Endothelial cell of umbilical vein (primary cell): ENCODE measurements around the gene MGME1. TPM values are rescaled to one million over a fixed set of nuclear protein-coding genes. Genes with fewer than 3 reads are reported as not detected.

Source experiments
- BruUV-seq: library from RNA; stranded (reverse); fragments of 400-500 nt; replicated peaks from 2 replicates; lab custom pipeline; 2021; lab: Mats Ljungman, UMichigan
- CTCF ChIA-PET: fragments of 300-600, 350-600 bp; sonication (Branson Sonifier 250); formaldehyde crosslinking; loops from one replicate; lab custom pipeline; 2021; ENCODE audit warnings: antibody characterized with exemption, inconsistent platforms; lab: Charles Lee
- POLR2A ChIA-PET: fragments of 300-600, 350-600 bp; sonication (Branson Sonifier 250); formaldehyde crosslinking; loops from one replicate; lab custom pipeline; 2021; ENCODE audit warnings: antibody characterized with exemption, inconsistent platforms; lab: Charles Lee
- DNase-seq: peaks from one replicate; pipeline ENCODE4 v3.0.0-alpha.2; 2011; ENCODE audit warnings: low read depth, low spot score
- FAIRE-seq: peaks from 2 replicates; lab custom pipeline; 2011; peaks lifted over from hg19 to GRCh38; lab: Jason Lieb, UNC
- H2AFZ ChIP-seq: 2 replicates; pipeline ENCODE4 v1.6.0; 2012; ENCODE audit warnings: low read depth, low read length, control low read depth, inconsistent platforms
- H3K27ac ChIP-seq: 2 replicates; pipeline ENCODE4 v1.5.1; 2011; ENCODE audit warnings: low read depth, mild to moderate bottlenecking, control low read depth, low read length, moderate library complexity; ENCODE audit not compliant: insufficient read depth
- H3K27me3 ChIP-seq, 2 experiments: 2 replicates each; pipeline versions ENCODE4 v1.6.0 to v1.6.1; 2011; ENCODE audit warnings: low read length in 2 of 2, mixed read lengths in 1 of 2; ENCODE audit not compliant: control insufficient read depth in 2 of 2, insufficient read depth in 2 of 2
- H3K36me3 ChIP-seq, 2 experiments: 2 replicates in 1 of 2; 3 replicates in 1 of 2; pipeline ENCODE4 v1.5.1; 2011; ENCODE audit warnings: low read length in 2 of 2, mild to moderate bottlenecking in 1 of 2, moderate library complexity in 1 of 2; ENCODE audit not compliant: control insufficient read depth in 2 of 2, insufficient read depth in 2 of 2; ENCODE audit errors: extremely low read depth in 1 of 2
- H3K4me1 ChIP-seq: 3 replicates; pipeline ENCODE4 v1.5.1; 2011; ENCODE audit warnings: mild to moderate bottlenecking, low read length; ENCODE audit not compliant: control insufficient read depth, insufficient read depth; ENCODE audit errors: extremely low read depth
- H3K4me2 ChIP-seq: 2 replicates; pipeline ENCODE4 v1.6.1; 2011; ENCODE audit warnings: low read length, control low read depth, mixed read lengths; ENCODE audit not compliant: insufficient read depth
- H3K4me3 ChIP-seq, 3 experiments: fragments of 200-600 bp in 1 of 3; sonication (generic), shearing (Covaris generic) in 1 of 3; replicated peaks in 1 of 3; 2 replicates each; pipeline ENCODE4 v1.5.1; 2011 to 2016; ENCODE audit warnings: control low read depth in 3 of 3, low read length in 3 of 3, mild to moderate bottlenecking in 2 of 3, inconsistent platforms in 1 of 3, low read depth in 1 of 3, moderate library complexity in 1 of 3; ENCODE audit not compliant: insufficient read depth in 1 of 3
- H3K79me2 ChIP-seq: 2 replicates; pipeline ENCODE4 v1.6.0; 2012; ENCODE audit warnings: low read length, inconsistent platforms; ENCODE audit not compliant: control insufficient read depth, insufficient read depth
- H3K9ac ChIP-seq: replicated peaks from 2 replicates; pipeline ENCODE3; 2011; ENCODE audit warnings: low read length, control low read depth; ENCODE audit not compliant: insufficient read depth; ENCODE audit errors: extremely low read depth
- H3K9me1 ChIP-seq: replicated peaks from 3 replicates; pipeline ENCODE4 v1.6.0; 2011; ENCODE audit warnings: mild to moderate bottlenecking, low read length; ENCODE audit not compliant: control insufficient read depth, insufficient read depth; ENCODE audit errors: extremely low read depth
- H3K9me3 ChIP-seq: replicated peaks from 2 replicates; pipeline ENCODE4 v1.5.1; 2012; ENCODE audit warnings: low read length, inconsistent platforms; ENCODE audit not compliant: control insufficient read depth, insufficient read depth
- H4K20me1 ChIP-seq: replicated peaks from 2 replicates; pipeline ENCODE3; 2011; ENCODE audit warnings: mild to moderate bottlenecking, low read length; ENCODE audit not compliant: control insufficient read depth, insufficient read depth; ENCODE audit errors: extremely low read depth
- CTCF ChIP-seq, 2 donors: IDR thresholded peaks; 1 replicate in 1 of 2; 2 replicates in 1 of 2; pipeline ENCODE4 v1.5.1; 2011; ENCODE audit warnings: low read length in 2 of 2, mild to moderate bottlenecking in 2 of 2, moderate library complexity in 2 of 2, control low read depth in 1 of 2, inconsistent platforms in 1 of 2, low read depth in 1 of 2; ENCODE audit not compliant: insufficient read depth in 1 of 2; ENCODE audit errors: extremely low read depth in 1 of 2
- EZH2 ChIP-seq: IDR thresholded peaks from 2 replicates; pipeline ENCODE4 v1.6.1; 2012; ENCODE audit warnings: borderline replicate concordance, low read depth, mild to moderate bottlenecking, moderate library complexity, low read length, inconsistent platforms; ENCODE audit not compliant: severe bottlenecking
- FOS ChIP-seq: IDR thresholded peaks from 2 replicates; pipeline ENCODE4 v1.6.1; 2011; ENCODE audit warnings: mild to moderate bottlenecking, low read length, moderate library complexity, borderline replicate concordance; ENCODE audit not compliant: insufficient read depth
- GATA2 ChIP-seq: IDR thresholded peaks from 2 replicates; pipeline ENCODE4 v1.7.0; 2011; ENCODE audit warnings: low read depth, mild to moderate bottlenecking, moderate library complexity, mixed read lengths, low read length; ENCODE audit not compliant: insufficient read length, insufficient read depth
- JUN ChIP-seq: IDR thresholded peaks from 2 replicates; pipeline ENCODE4 v1.6.1; 2011; ENCODE audit warnings: borderline replicate concordance, low read depth; ENCODE audit not compliant: insufficient read length, insufficient read depth
- MAX ChIP-seq: IDR thresholded peaks from 2 replicates; pipeline ENCODE4 v1.6.1; 2011; ENCODE audit not compliant: insufficient read depth, insufficient read length
- MYC ChIP-seq: IDR thresholded peaks from one replicate; pipeline ENCODE4 v1.6.1; 2011; ENCODE audit warnings: mild to moderate bottlenecking, low read depth, low read length
- POLR2A ChIP-seq: IDR thresholded peaks from 2 replicates; pipeline ENCODE4 v1.6.1; 2012; ENCODE audit warnings: low read depth, mild to moderate bottlenecking, control low read depth, low read length
- POLR2AphosphoS5 ChIP-seq: IDR thresholded peaks from 2 replicates; pipeline ENCODE4 v1.6.1; 2012; ENCODE audit warnings: low read depth, mild to moderate bottlenecking, control low read depth, low read length, moderate library complexity; ENCODE audit not compliant: insufficient read depth
- dilution Hi-C: fragments of 300-500 bp; cut with MboI; formaldehyde crosslinking; loops from one replicate; pipeline ENCODE4 v1.15.0; 2019; ENCODE audit warnings: low sequenced_read_pairs; ENCODE audit not compliant: extremely low pct_ligation_motif_present
- intact Hi-C: fragments of 100-400 bp; cut with micrococcal nuclease; formaldehyde crosslinking; loops from one replicate; pipeline ENCODE4 v1.10.0; 2022
- polyA plus RNA-seq, 4 experiments: library from polyadenylated mRNA; depleted of rRNA in 3 of 4; stranded (reverse) in 3 of 4; unstranded in 1 of 4; fragments of >200 nt; gene quantifications; 2 replicates each; pipeline versions ENCODE4 v1.2.1 to v1.2.3, GENCODE V29; 2011 to 2012; ENCODE audit warnings: missing spikeins in 1 of 4
- total RNA-seq: library from RNA; stranded (reverse); gene quantifications from 2 replicates; pipeline ENCODE4 v1.2.3, GENCODE V29; 2021

Gene MGME1
- total and polyA plus RNA-seq, 2 donors (not counting 3 experiments of a cell fraction or from before 2014, with no cell fraction given), result 8.9 to 26.2 TPM

- intact Hi-C loops (no loop called here), dilution Hi-C loops (no loop called here)
- H2AFZ ChIP-seq, result no peak overlapping the region
- ChIA-PET CTCF (interaction anchor here (1.0 kb wide), 1 partner anchor 42 kb away, joined by 3 read pairs; no protein-coding TSS in a partner anchor), POLR2A (no interaction called here)
- H3K27ac ChIP-seq, result no peak overlapping the region
- H3K4me1 ChIP-seq, result no peaks in the 10 kb centered on the region
- no peaks in the 10 kb centered on the region for H3K9me1 ChIP-seq
- no peak for TF ChIP-seq FOS
- TF ChIP-seq CTCF (IDR thresholded peaks at IDR 0.05; ENCODE audit: extremely low read depth in 1 of 2, insufficient read depth in 1 of 2, low read depth in 1 of 2, low read length in 2 of 2), result peak; percentile 16 to 57
- no peak for TF ChIP-seq EZH2
- no peak for TF ChIP-seq MYC
- DNase-seq (no peak), FAIRE-seq (no peak)
- H3K79me2 ChIP-seq, result no peaks in the 10 kb centered on the region
- H3K27me3 ChIP-seq, result no peaks in the 10 kb centered on the region
- H3K36me3 ChIP-seq, result no peaks in the 10 kb centered on the region
- H4K20me1 ChIP-seq, result no peaks in the 10 kb centered on the region
- H3K9ac ChIP-seq, result no peak overlapping the region
- H3K4me3 ChIP-seq, result no peak overlapping the region
- no TSS peak for BruUV-seq
- H3K4me2 ChIP-seq, result no peak overlapping the region
- H3K9me3 ChIP-seq, result no peaks in the 10 kb centered on the region
Measured at GRCh38 chr20:18019068-18019467, 50.2 kb downstream of the MGME1 start.

GRCh38 chr20:18020931-18021330, 52.1 kb downstream of the MGME1 start:
- H3K9me3 ChIP-seq, result no peaks in the 10 kb centered on the region
- H3K79me2 ChIP-seq, result no peaks in the 10 kb centered on the region
- H3K4me3 ChIP-seq, result no peak overlapping the region
- intact Hi-C loops (no loop called here), dilution Hi-C loops (no loop called here)
- no peak overlapping the region for H3K9ac ChIP-seq
- H3K27me3 ChIP-seq, result no peaks in the 10 kb centered on the region
- H3K4me2 ChIP-seq, result no peak overlapping the region
- no peak for TF ChIP-seq GATA2
- no peak for TF ChIP-seq MAX
- no peak for TF ChIP-seq CTCF (IDR thresholded peaks at IDR 0.05; ENCODE audit: extremely low read depth in 1 of 2, insufficient read depth in 1 of 2, low read depth in 1 of 2, low read length in 2 of 2)
- TF ChIP-seq POLR2A, result no peak
- TF ChIP-seq POLR2AphosphoS5, result no peak
- TF ChIP-seq FOS, result no peak
- TF ChIP-seq JUN, result no peak
- TF ChIP-seq MYC, result no peak
- TF ChIP-seq EZH2, result no peak
- no peaks in the 10 kb centered on the region for H4K20me1 ChIP-seq
- no peak overlapping the region for H3K27ac ChIP-seq
- BruUV-seq, result no TSS peak
- ChIA-PET POLR2A (no interaction called here), CTCF (interaction anchor here (1.2 kb wide), 1 partner anchor 82 kb away, joined by 3 read pairs; no protein-coding TSS in a partner anchor)
- no peaks in the 10 kb centered on the region for H3K36me3 ChIP-seq
- no peaks in the 10 kb centered on the region for H3K9me1 ChIP-seq
- no peak overlapping the region for H2AFZ ChIP-seq
- H3K4me1 ChIP-seq, result no peaks in the 10 kb centered on the region
- FAIRE-seq (no peak), DNase-seq (no peak)
